Measurements from ENCODE around the gene ANKH.

ANKH gene

GRCh38 chr5:14730881-14731280 is 140.7 kb downstream of the ANKH start:
- no peak for DNase-seq

GRCh38 chr5:14730466-14730865 is 141.1 kb downstream of the ANKH start:
- no peak for DNase-seq

GRCh38 chr5:14729448-14730385 is 141.9 kb downstream of the ANKH start:
- no peak for DNase-seq

GRCh38 chr5:14728459-14728938 is 143.1 kb downstream of the ANKH start:
- no peak for DNase-seq

GRCh38 chr5:14727928-14728458 is 143.6 kb downstream of the ANKH start:
- no peak for DNase-seq

- peak; percentile 86 to 90 (median 88) for DNase-seq
These were observed 144.1 kb downstream of the ANKH start for GRCh38 chr5:14727428-14727865.

GRCh38 chr5:14726066-14726838 is 145.3 kb downstream of the ANKH start:
- no peak for DNase-seq

GRCh38 chr5:14724633-14725032 is 146.9 kb downstream of the ANKH start:
- DNase-seq = peak; percentile 69 to 78 (median 71)

- peak; percentile 14 to 50 (median 41) for DNase-seq
These were observed 147.9 kb downstream of the ANKH start for GRCh38 chr5:14723701-14724132.

- DNase-seq = no peak
These were observed 148.7 kb downstream of the ANKH start for GRCh38 chr5:14722923-14723322.

- DNase-seq = peak in 1 of 3 donors; percentile 20
These were observed 149.5 kb downstream of the ANKH start for GRCh38 chr5:14721990-14722656.

GRCh38 chr5:14720236-14720923 is 151.2 kb downstream of the ANKH start:
- no peak for DNase-seq

GRCh38 chr5:14718778-14719177 is 152.8 kb downstream of the ANKH start:
- DNase-seq = no peak

- no peak for DNase-seq
These were observed 154.5 kb downstream of the ANKH start for GRCh38 chr5:14716755-14717752.

- no peak for DNase-seq
These were observed 156.1 kb downstream of the ANKH start for GRCh38 chr5:14715481-14715880.

- DNase-seq = no peak
These were observed 156.9 kb downstream of the ANKH start for GRCh38 chr5:14714706-14715105.

- peak; percentile 19 to 26 (median 21) for DNase-seq
These were observed 157.8 kb downstream of the ANKH start for GRCh38 chr5:14713476-14714390.

- DNase-seq = no peak
These were observed 158.9 kb downstream of the ANKH start for GRCh38 chr5:14712666-14713065.

- no peak for DNase-seq
These were observed 159.4 kb downstream of the ANKH start for GRCh38 chr5:14712131-14712530.
